Panc1 (cell line): Measurements from ENCODE around the gene C7. TPM values are rescaled to one million over a fixed set of nuclear protein-coding genes. Genes with fewer than 3 reads are reported as not detected.

ENCODE experiments used
- ATAC-seq: fragments of 200-7000 bp; cut with Tn5 transposase; 2 replicates; pipeline ENCODE4 v1.9.1; 2020; ENCODE audit warnings: mild to moderate bottlenecking, moderate library complexity
- BruUV-seq: library from RNA; stranded (reverse); fragments of 400-500 nt; replicated peaks from 2 replicates; lab custom pipeline; 2021; lab: Mats Ljungman, UMichigan
- CTCF ChIA-PET: fragments of 300-600 bp; sonication (Branson Sonifier 250); formaldehyde crosslinking; loops from one replicate; lab custom pipeline; 2022; ENCODE audit warnings: antibody characterized with exemption; lab: Charles Lee
- POLR2A ChIA-PET: fragments of 300-600 bp; sonication (Branson Sonifier 250); formaldehyde crosslinking; loops from one replicate; lab custom pipeline; 2022; ENCODE audit warnings: antibody characterized with exemption; lab: Charles Lee
- DNase-seq: peaks from one replicate; pipeline ENCODE4 v3.0.0-alpha.2; 2010; ENCODE audit warnings: low read depth, low spot score
- H3K27ac ChIP-seq: 2 replicates; pipeline ENCODE4 v1.5.1; 2011; ENCODE audit warnings: mild to moderate bottlenecking, low read length, inconsistent platforms
- H3K27me3 ChIP-seq: fragments of 200-500 bp; sonication (Bioruptor generic); 2 replicates; pipeline ENCODE4 v1.6.0; 2014; ENCODE audit warnings: low read length, inconsistent platforms; ENCODE audit not compliant: control insufficient read depth, insufficient read depth
- H3K36me3 ChIP-seq: fragments of 200-500 bp; sonication (Bioruptor generic); 2 replicates; pipeline ENCODE4 v1.5.1; 2014; ENCODE audit warnings: inconsistent platforms, mild to moderate bottlenecking, low read length, moderate library complexity; ENCODE audit not compliant: control insufficient read depth, insufficient read depth
- H3K4me1 ChIP-seq: 2 replicates; pipeline ENCODE4 v1.5.1; 2011; ENCODE audit warnings: inconsistent platforms, mild to moderate bottlenecking, low read length, moderate library complexity; ENCODE audit not compliant: control insufficient read depth, insufficient read depth
- H3K4me3 ChIP-seq, 2 experiments: 2 replicates each; pipeline ENCODE4 v1.5.1; 2011 to 2012; ENCODE audit warnings: low read depth in 2 of 2, low read length in 2 of 2, mild to moderate bottlenecking in 2 of 2, inconsistent platforms in 1 of 2, moderate library complexity in 1 of 2
- H3K9me3 ChIP-seq: fragments of 200-500 bp; sonication (Bioruptor generic); 2 replicates; pipeline ENCODE4 v1.5.1; 2014; ENCODE audit warnings: low read depth, mild to moderate bottlenecking, inconsistent platforms, low read length, moderate library complexity; ENCODE audit not compliant: control insufficient read depth, insufficient read depth
- CTCF ChIP-seq: fragments of 450-650 bp; IDR thresholded peaks from 2 replicates; pipeline ENCODE4 v1.5.1; 2017; ENCODE audit warnings: mild to moderate bottlenecking
- POLR2AphosphoS5 ChIP-seq: IDR thresholded peaks from 2 replicates; pipeline ENCODE4 v1.6.1; 2012; ENCODE audit warnings: mild to moderate bottlenecking, low read depth, low read length, moderate library complexity
- SIN3A ChIP-seq: IDR thresholded peaks from 2 replicates; pipeline ENCODE4 v1.6.1; 2012; ENCODE audit warnings: low read depth, mild to moderate bottlenecking, low read length, moderate library complexity, borderline replicate concordance; ENCODE audit not compliant: insufficient read depth
- in situ Hi-C: cut with HindIII; loops from 2 replicates; pipeline ENCODE4 v1.10.0; 2016; ENCODE audit warnings: low sequenced_read_pairs, low pct_unique_long_range_greater_than_20kb
- intact Hi-C: fragments of 100-400 bp; cut with micrococcal nuclease; formaldehyde crosslinking; loops from one replicate; pipeline ENCODE4 v1.10.0; 2022; ENCODE audit not compliant: unreplicated experiment
- total RNA-seq: library from RNA; stranded (reverse); gene quantifications from one replicate; pipeline ENCODE4 v1.2.1, GENCODE V29; 2021; ENCODE audit not compliant: unreplicated experiment

The C7 gene
- total RNA-seq, 1 experiment from 2014 or later = 1.4 TPM

GRCh38 chr5:40958811-40959210 is 49.5 kb downstream of the C7 start:
- TF ChIP-seq SIN3A = no peak
- no peak for TF ChIP-seq POLR2AphosphoS5
- H3K4me1 ChIP-seq = no peaks in the 10 kb centered on the region
- no TSS peak for BruUV-seq
- in situ Hi-C loops (no loop called here), intact Hi-C loops (no loop called here)
- H3K27ac ChIP-seq = no peak overlapping the region
- CTCF ChIA-PET = no interaction called here
- H3K4me3 ChIP-seq = no peak overlapping the region
- ATAC-seq (no peak), DNase-seq (no peak)
- H3K36me3 ChIP-seq = no peaks in the 10 kb centered on the region
- H3K27me3 ChIP-seq = no peaks in the 10 kb centered on the region
- H3K9me3 ChIP-seq = no peaks in the 10 kb centered on the region
- POLR2A ChIA-PET = no interaction called here

GRCh38 chr5:40960037-40960436 is 50.7 kb downstream of the C7 start:
- DNase-seq = no peak
- no peaks in the 10 kb centered on the region for H3K4me1 ChIP-seq
- H3K4me3 ChIP-seq = no peak overlapping the region
- no peaks in the 10 kb centered on the region for H3K27me3 ChIP-seq
- in situ Hi-C loops (no loop called here), intact Hi-C loops (no loop called here)
- BruUV-seq = no TSS peak
- ATAC-seq = no peak
- TF ChIP-seq CTCF = no peak
- H3K9me3 ChIP-seq = no peaks in the 10 kb centered on the region
- no peaks in the 10 kb centered on the region for H3K36me3 ChIP-seq
- no peak overlapping the region for H3K27ac ChIP-seq
- ChIA-PET CTCF (no interaction called here), POLR2A (no interaction called here)

GRCh38 chr5:40962207-40962955 is 53.1 kb downstream of the C7 start:
- no peak for ATAC-seq
- ChIA-PET CTCF (no interaction called here), POLR2A (no interaction called here)
- intact Hi-C loops = no loop called here
- TF ChIP-seq CTCF = 0 out of 2 replicates have a peak, but pooled peaks have one; percentile 24
- no peak for TF ChIP-seq SIN3A
- no peaks in the 10 kb centered on the region for H3K27me3 ChIP-seq
- H3K9me3 ChIP-seq = no peaks in the 10 kb centered on the region
- BruUV-seq = no TSS peak
- DNase-seq = no peak
- in situ Hi-C loops = no loop called here
- H3K36me3 ChIP-seq = no peaks in the 10 kb centered on the region
- no peaks in the 10 kb centered on the region for H3K4me1 ChIP-seq
- H3K4me3 ChIP-seq = no peak overlapping the region
- no peak overlapping the region for H3K27ac ChIP-seq
